Keratinocyte (primary cell): Measurements from ENCODE around the gene FRMPD4.

Experiments used
- CTCF ChIP-seq, 3 experiments: IDR thresholded peaks in 1 of 3; conservative IDR thresholded peaks in 1 of 3; optimal IDR thresholded peaks in 1 of 3; 2 replicates in 2 of 3; 3 replicates in 1 of 3; pipeline versions ENCODE3 to v1.5.1; 2011; ENCODE audit warnings: low read length in 3 of 3, mild to moderate bottlenecking in 3 of 3, moderate library complexity in 2 of 3, control low read depth in 1 of 3, inconsistent platforms in 1 of 3; ENCODE audit not compliant: insufficient read depth in 2 of 3; ENCODE audit errors: extremely low read depth in 1 of 3
- EZH2 ChIP-seq: IDR thresholded peaks from one replicate; pipeline ENCODE4 v1.6.1; 2012; ENCODE audit warnings: inconsistent platforms, mild to moderate bottlenecking, low read length, moderate library complexity

- TF ChIP-seq CTCF (optimal IDR thresholded peaks at IDR 0.05 in 1 of 3, IDR thresholded peaks at IDR 0.05 in 1 of 3, conservative IDR thresholded peaks at IDR 0.05 in 1 of 3; ENCODE audit: extremely low read depth in 1 of 3, insufficient read depth in 2 of 3, low read length in 3 of 3) (no peak), EZH2 (no peak)
Measured at GRCh38 chrX:12308420-12308819, 170.1 kb downstream of the FRMPD4 start.
